Measurements from ENCODE around the gene ARFGAP2. TPM values are rescaled to one million over a fixed set of nuclear protein-coding genes. Genes with fewer than 3 reads are reported as not detected.

ARFGAP2 gene
- total RNA-seq (100 to 1,000 TPM in 1 of 4 donors, 10 to 100 TPM in 3; 80.2 to 138 (median 86.5) TPM), polyA plus RNA-seq (10 to 100 TPM; 58.7 to 84.3 (median 60.8) TPM)
- long read RNA-seq, donor 1, transcript ARFGAP2-205 (16 exons, 2,976 nt) = major isoform, 19 of 230 reads
- long read RNA-seq, donor 1, partial matches to known transcripts = 136 of 230 reads
- long read RNA-seq, donor 1, other reads (novel, unspliced or antisense) = 75 of 230 reads
- long read RNA-seq, donor 2, transcript ARFGAP2-205 (16 exons, 2,976 nt) = major isoform, 58 of 377 reads
- long read RNA-seq, donor 2, partial matches to known transcripts = 121 of 377 reads
- long read RNA-seq, donor 2, other reads (novel, unspliced or antisense) = 197 of 377 reads

DNA sequence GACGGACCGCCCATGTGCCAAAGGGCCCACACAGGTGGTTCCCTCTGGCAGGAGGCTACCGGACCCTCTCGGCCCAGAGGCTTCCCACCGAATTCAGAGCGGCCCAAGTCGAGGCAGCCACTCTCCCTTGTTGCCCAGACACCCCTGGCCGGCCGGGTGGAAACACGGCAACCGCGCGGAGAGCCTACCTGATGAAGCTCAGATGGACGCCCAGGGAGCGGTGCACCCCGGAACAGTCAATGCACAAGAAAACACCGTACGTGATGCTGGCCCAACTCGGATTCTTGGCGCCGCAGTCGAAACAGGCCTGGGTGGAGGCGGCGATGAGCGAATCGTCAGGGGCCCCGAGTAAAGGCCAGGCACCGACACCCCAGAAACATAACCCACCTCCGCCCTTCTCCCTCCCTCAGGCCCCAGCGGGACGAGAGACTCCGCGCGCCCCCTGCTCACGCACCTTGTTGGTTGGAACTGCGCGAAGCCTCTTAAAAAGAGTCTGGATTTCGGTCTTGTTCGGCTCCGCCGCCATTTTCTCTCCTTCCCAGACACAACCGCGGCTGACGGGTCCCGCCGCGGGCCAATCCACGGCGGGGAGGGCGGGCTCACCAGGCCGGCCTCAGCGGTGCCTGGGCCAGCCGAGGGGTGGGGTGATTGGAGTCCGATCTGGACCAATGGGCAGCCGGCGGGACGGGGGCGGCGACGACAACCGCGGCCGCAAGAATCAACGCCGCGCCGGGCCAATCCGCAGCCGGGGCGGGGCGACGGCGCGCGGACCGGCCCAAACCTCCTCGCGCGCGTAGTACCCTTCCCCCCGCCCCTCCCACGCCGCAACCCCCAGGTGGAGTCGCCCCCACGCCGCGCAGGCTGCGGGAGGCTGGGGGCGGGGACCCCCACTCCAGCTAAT, at the start of gene ARFGAP2:
ARFGAP2 (minus strand) TSS at position 552 of the 901 bp plus-strand sequence; CDS start at position 526, 26 bp downstream.
- Histone ChIP-seq H3K36me3 (ENCODE audit: insufficient read depth in 1 of 2, low read depth in 1 of 2) (peaks cover 0 to 85% of the 10 kb centered on the region in 2 donors), H3K4me3 (peak within 1 kb of the TSS; percentile 94), H3K27ac (peak within 1 kb of the TSS; percentile 95), H3K4me1 (peaks cover 75% of the 10 kb centered on the region), H3K27me3 (ENCODE audit: insufficient read depth in 3 of 3, low read length in 2 of 3) (no peaks in the 10 kb centered on the region), H3K9me3 (no peaks in the 10 kb centered on the region)
- intact Hi-C loops (cut with DNase I) = loop anchor here in 1 of 2 donors (5.0 kb wide), 1 partner anchor 81 kb away; the partner anchor contains the start of gene NR1H3
- WGBS, 3 donors = 0 to 1% (median 1%) methylated on average over 68 to 89 of the region's 89 CpGs
- DNase-seq (peak; percentile 98), ATAC-seq (peak; percentile 84 to 89 (median 88))
- no peak for TF ChIP-seq CTCF (IDR thresholded peaks at IDR 0.05)

DNA sequence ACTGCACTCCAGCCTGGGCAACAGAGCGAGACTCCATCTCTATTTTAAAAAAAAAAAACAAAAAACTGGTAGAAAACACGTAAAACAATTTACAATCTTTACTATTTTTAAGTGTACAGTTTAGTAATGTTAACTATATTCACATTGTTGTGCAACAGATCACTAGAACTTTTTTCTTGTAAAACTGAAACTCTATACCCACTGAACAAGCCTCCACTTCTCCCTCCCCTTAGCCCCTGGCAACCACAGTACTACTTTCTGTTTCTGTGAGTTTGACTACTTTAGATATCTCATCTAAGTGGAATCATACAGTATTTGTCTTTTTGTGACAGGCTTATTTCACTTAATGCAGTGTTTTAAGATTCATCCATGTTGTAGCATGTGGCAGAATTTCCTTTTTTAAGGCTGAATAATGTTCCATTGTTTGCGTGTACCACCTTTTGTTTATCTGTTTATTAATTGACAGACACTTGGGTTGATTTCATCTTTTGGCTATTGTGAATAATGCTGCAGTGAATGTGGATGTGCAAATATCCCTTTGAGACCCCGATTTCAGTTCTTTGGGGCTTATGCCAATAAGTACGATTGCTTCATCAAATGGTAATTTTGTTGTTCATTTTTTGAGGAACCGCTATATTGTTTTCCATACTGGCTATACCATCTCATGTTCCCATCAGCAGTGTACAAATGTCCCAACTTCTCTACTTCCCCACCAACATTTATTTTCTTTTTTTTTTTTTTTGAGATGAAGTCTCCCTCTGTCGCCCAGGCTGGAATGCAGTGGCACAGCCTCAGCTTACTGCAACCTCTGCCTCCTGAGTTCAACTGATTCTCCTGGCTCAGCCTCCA, 49.1 kb upstream of the ARFGAP2 start:
- no peak for TF ChIP-seq CTCF (IDR thresholded peaks at IDR 0.05)
- H3K9me3 ChIP-seq = no peaks in the 10 kb centered on the region
- DNase-seq = no peak
- no peaks in the 10 kb centered on the region for H3K27me3 ChIP-seq (ENCODE audit: insufficient read depth in 3 of 3, low read length in 2 of 3)
- intact Hi-C loops (cut with DNase I) = no loop called here
- no peak for ATAC-seq
- no peaks in the 10 kb centered on the region for H3K4me1 ChIP-seq
- no peak overlapping the region for H3K27ac ChIP-seq
- 96 to 97% (median 96%) methylated on average over 7 of the region's 7 CpGs for WGBS, 3 donors
- no peak overlapping the region for H3K4me3 ChIP-seq
- H3K36me3 ChIP-seq (ENCODE audit: insufficient read depth in 1 of 2, low read depth in 1 of 2) = peaks cover 0 to 57% of the 10 kb centered on the region in 2 donors

GRCh38 chr11:47222696-47223095, 46.0 kb upstream of the ARFGAP2 start:
- Histone ChIP-seq H3K9me3 (no peaks in the 10 kb centered on the region), H3K4me3 (no peak overlapping the region), H3K4me1 (peaks cover 3% of the 10 kb centered on the region), H3K27me3 (ENCODE audit: insufficient read depth in 3 of 3, low read length in 2 of 3) (no peaks in the 10 kb centered on the region), H3K36me3 (ENCODE audit: insufficient read depth in 1 of 2, low read depth in 1 of 2) (peaks cover 0 to 71% of the 10 kb centered on the region in 2 donors), H3K27ac (no peak overlapping the region)
- intact Hi-C loops (cut with DNase I) = no loop called here
- DNase-seq = no peak
- ATAC-seq = no peak
- WGBS, 3 donors = 93 to 97% (median 97%) methylated on average over 2 of the region's 2 CpGs
- no peak for TF ChIP-seq CTCF (IDR thresholded peaks at IDR 0.05)

DNA sequence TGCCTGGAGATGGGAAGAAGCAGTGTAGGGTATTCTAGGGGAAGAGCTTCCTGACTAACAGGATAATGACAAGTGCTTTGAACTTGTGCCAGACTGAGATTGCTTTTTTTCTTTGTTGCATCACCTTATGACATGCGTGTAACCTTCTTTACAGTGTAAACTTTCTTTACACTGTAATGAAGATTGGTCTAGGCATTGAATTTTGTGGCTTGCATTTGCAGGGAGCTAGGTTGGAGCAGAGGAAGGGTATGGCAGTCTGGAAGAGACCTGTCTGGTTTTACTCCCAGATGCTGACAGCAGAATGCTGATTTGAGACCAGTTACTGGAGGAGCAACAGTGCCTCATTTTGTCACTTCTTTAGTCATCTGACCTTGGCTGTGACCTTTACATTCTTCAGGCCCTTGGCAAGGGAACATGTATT, 43.7 kb upstream of the ARFGAP2 start:
- Histone ChIP-seq H3K36me3 (ENCODE audit: insufficient read depth in 1 of 2, low read depth in 1 of 2) (peaks cover 0 to 61% of the 10 kb centered on the region in 2 donors), H3K4me1 (peaks cover 17% of the 10 kb centered on the region), H3K27ac (no peak overlapping the region), H3K9me3 (no peaks in the 10 kb centered on the region), H3K27me3 (ENCODE audit: insufficient read depth in 3 of 3, low read length in 2 of 3) (no peaks in the 10 kb centered on the region), H3K4me3 (no peak overlapping the region)
- DNase-seq (no peak), ATAC-seq (peak in 1 of 4 donors; percentile 31)
- 73 to 84% (median 75%) methylated on average over 1 of the region's 1 CpG for WGBS, 3 donors
- intact Hi-C loops (cut with DNase I) = no loop called here
- TF ChIP-seq CTCF (IDR thresholded peaks at IDR 0.05) = no peak

Measured in psoas muscle (tissue), 8 donors.